Neural cell (in vitro differentiated cells): ENCODE data around the gene HIPK2.

Experiments used
- CTCF ChIP-seq: fragments of 450-650 bp; IDR thresholded peaks from 2 replicates; pipeline ENCODE4 v1.5.1; 2014; ENCODE audit warnings: antibody characterized with exemption, mild to moderate bottlenecking, moderate library complexity; ENCODE audit not compliant: poor library complexity, severe bottlenecking
- EZH2 ChIP-seq: fragments of 200-600, 300-800 bp; shearing (Covaris generic), sonication (generic); IDR thresholded peaks from 2 replicates; pipeline ENCODE4 v1.6.1; 2014; ENCODE audit warnings: antibody characterized with exemption, low read length, borderline replicate concordance, mild to moderate bottlenecking; ENCODE audit not compliant: insufficient read depth, poor library complexity, severe bottlenecking
- POLR2AphosphoS5 ChIP-seq: IDR thresholded peaks from 2 replicates; pipeline ENCODE4 v1.6.1; 2012
- REST ChIP-seq: IDR thresholded peaks from 2 replicates; pipeline ENCODE4 v1.6.1; 2012; ENCODE audit warnings: borderline replicate concordance
- TAF1 ChIP-seq: IDR thresholded peaks from 2 replicates; pipeline ENCODE4 v1.6.1; 2012; ENCODE audit warnings: low read depth

- no peak for TF ChIP-seq CTCF
- no peak for TF ChIP-seq TAF1
- TF ChIP-seq EZH2 = no peak
- no peak for TF ChIP-seq POLR2AphosphoS5
- no peak for TF ChIP-seq REST
These were observed 211.7 kb downstream of the HIPK2 start for GRCh38 chr7:139566075-139566474.
